ENCODE results near the gene PPFIBP1.

The PPFIBP1 gene

GRCh38 chr12:27673101-27673718 is 149.2 kb downstream of the PPFIBP1 start:
- DNase-seq = no peak

- no peak for DNase-seq
Measured at GRCh38 chr12:27674989-27675388, 151.0 kb downstream of the PPFIBP1 start.

DNA sequence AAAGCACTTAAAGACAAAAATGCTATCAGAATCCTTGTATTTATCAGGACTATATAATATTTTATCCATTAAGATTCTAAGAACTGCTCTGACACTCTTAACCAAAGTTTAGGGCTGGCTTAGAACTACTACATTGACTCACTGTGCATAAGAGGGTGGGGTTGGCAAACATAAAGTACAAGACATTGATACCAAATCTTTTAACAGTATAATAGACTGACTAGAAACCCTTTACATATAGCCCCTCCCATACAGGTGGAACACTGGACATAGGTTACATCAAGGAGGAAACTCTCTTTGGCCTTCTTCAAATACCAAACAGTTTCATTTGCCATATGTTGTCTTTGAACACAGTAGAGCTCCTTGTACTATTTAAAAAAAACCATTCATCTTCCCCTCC is 156.6 kb downstream of the PPFIBP1 start:
- no peak for DNase-seq

DNA sequence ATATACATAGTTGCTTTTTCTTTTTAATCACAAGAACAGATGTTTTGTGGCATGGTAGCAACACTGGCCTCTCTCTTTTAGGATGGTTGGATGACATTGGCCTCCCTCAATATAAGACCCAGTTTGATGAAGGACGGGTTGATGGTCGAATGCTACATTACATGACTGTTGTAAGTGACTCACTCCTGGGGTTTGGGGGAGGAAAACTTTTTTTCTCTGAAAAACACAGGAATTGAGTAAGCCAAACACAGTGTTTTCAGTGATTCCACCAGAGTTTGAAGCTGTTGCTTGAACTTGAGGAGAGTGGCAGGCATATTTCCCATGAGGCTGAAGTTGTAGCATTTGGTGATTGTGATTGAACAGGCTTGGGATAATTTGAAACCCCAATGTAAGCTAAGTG is 158.5 kb downstream of the PPFIBP1 start:
- no peak for DNase-seq

GRCh38 chr12:27685274-27685673 is 161.3 kb downstream of the PPFIBP1 start:
- no peak for DNase-seq

- no peak for DNase-seq
Measured at GRCh38 chr12:27686147-27686546, 162.1 kb downstream of the PPFIBP1 start.

GRCh38 chr12:27688671-27689070 is 164.7 kb downstream of the PPFIBP1 start:
- no peak for DNase-seq

GRCh38 chr12:27689558-27690180 is 165.7 kb downstream of the PPFIBP1 start:
- no peak for DNase-seq

DNA sequence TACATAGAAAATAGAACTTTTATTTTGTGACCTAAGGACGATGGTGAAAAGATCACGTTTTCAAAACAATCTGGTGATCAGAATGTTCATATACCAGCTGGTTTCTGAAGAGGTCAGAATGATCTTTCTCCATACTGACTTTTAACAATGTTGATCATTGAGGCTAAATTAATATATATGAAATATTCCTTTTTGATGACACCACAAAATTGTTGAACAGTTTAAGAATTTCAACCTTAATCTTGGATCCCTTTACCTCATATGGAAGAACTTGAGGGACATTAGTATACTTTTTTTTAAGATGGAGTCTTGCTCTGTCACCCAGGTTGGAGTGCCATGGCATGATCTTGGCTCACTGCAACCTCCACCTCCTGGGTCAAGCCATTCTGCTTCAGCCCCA is 169.4 kb downstream of the PPFIBP1 start:
- no peak for DNase-seq

- DNase-seq = no peak
Measured at GRCh38 chr12:27695556-27696292, 171.7 kb downstream of the PPFIBP1 start.

GRCh38 chr12:27696293-27696652 is 172.3 kb downstream of the PPFIBP1 start, which contains the start of gene REP15:
TSS of gene REP15 (plus strand) at chr12:27696447. CDS start at chr12:27696563, 116 bp downstream.
- no peak for DNase-seq

GRCh38 chr12:27696864-27697564 is 173.0 kb downstream of the PPFIBP1 start:
- no peak for DNase-seq

DNA sequence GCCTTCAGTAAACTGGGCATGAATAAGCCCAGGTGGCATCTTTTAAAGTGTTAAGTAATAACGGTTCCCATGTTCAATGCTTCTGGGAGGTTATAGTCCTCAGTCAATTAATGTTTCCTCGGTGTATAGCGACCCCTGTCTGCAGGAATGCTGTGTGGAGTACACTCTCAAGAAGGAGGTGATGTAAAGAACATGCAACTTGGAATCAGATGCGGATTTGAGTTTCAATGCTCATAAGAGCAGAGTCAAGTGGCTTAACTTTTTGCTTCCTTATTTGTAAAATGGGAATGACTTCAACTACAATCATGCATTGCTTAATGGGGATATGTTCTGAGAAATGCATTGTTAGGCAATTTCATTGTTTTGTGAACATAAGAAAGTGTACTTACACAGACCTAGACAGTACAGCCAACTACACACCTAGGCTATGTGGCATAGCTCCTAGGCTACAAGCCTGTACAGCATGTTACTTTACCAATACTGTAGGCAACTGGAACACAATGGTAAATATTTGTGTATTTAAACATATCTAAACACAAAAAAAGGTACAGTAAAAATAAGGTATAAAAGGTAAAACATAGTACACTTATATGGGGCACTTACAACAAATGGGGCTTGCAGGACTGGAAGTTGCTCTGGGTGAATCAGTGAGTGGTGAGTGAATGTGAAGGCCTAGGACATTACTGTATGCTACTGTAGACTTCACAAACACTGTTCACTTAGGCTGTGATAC is 179.9 kb downstream of the PPFIBP1 start:
- peak; percentile 68 for DNase-seq

DNA sequence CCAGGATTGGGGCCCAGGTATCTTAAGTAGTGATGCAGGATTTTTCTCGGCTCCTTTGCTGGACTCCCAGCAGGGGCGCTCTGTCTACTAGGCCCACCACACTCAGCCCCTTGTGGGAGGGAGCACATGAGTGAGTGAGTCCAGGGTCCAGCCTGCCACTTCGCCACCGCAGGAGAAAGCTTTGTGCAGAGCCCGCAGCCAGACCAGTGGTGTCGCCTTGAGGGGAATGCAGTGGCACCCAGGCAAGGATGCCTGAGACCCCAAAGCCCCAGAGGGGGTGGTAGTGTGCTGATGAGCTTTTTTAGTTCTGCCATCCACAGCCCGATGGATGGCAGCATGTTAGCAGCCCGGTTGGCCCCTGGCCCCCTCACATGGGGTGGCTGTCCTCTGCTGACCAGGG is 181.3 kb downstream of the PPFIBP1 start:
- no peak for DNase-seq

GRCh38 chr12:27707216-27707615 is 183.2 kb downstream of the PPFIBP1 start:
- no peak for DNase-seq

DNA sequence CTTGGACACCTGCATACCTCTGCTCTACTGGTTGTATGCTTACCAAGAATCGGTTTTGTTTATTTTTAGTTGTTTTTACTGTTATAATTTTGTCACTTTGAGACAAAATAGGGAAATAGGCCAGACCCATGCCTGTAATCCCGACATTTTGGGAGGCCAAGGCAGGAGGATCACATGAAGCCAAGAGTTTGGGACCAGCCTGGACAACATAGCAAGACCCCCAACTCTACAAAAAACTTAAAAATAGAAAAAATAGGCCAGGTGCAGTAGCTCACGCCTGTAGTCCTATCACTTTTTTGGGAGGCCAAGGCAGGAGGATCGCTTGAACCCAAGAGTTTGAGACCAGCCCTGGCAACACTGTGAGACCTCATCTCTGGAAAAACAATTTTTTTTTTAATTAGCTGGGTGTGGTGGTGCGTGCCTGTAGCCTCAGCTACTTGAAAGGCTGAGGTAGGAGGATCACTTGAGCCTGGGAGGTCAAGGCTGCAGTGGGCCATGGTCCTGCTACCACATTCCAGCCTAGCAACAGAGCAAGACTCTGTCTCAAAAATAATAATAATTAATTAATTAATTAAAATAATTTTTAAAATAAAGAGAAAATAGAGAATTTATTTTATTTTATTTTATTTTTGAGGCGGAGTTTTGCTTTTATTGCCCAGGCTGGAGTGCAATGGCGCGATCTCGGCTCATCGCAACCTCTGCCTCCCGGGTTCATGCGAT is 185.4 kb downstream of the PPFIBP1 start:
- no peak for DNase-seq

GRCh38 chr12:27709932-27710591 is 186.1 kb downstream of the PPFIBP1 start:
- DNase-seq = no peak

DNA sequence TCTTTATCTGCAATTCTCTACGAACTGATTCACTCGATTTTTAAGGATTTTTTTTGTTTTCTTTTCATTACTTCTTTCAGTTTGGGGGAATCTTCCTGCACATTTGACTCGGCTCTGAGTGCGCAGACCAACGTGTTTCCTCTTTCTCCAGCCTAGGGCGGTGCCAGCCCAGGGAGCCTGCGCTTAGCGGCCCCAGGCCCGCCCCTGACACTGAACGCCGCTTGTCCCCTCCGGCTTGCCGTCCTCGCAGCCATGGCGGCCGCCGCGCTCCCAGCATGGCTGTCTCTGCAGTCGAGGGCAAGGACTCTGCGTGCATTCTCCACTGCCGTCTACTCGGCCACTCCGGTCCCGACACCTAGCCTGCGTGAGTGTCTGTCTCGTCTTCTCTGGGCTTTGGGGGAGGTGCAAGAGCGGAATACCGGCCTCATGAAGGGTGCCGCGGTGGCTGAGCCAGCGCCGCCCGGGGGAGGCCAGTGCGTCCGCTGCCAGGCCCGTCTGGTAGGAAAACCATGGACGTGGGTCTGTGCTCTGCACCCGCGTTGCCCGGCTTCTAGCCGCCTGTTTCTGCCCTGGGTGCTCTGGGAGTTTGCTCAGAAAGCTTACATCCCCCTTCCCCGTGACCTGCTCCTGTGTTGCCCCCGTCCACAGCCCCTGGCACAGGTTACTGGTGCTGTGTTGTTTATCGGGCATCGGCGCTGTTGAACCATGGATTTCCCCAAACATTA is 186.7 kb downstream of the PPFIBP1 start, which contains the start of gene MRPS35:
Gene MRPS35, plus strand, starts transcription at position 241 of the 725 bp plus-strand sequence. Its CDS starts 12 bp downstream, at position 253.
- DNase-seq = peak; percentile 88

DNA sequence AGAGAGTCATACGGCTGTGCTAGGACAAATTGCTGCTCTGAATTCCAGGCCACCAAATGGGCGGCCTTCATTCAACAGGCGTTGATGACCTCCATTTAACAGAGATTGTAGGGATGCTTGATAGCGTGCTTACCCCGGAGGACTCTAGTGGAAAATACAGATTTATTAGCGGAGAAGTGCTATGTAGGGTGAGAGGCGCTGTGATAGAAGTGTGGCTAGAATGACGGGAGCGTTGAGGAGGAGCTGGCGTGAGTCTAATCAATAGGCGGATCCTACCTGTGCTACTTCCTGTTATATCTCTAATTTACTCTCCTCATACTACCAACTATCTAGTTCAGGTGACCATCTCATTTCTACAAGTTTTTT is 187.3 kb downstream of the PPFIBP1 start:
- no peak for DNase-seq

DNA sequence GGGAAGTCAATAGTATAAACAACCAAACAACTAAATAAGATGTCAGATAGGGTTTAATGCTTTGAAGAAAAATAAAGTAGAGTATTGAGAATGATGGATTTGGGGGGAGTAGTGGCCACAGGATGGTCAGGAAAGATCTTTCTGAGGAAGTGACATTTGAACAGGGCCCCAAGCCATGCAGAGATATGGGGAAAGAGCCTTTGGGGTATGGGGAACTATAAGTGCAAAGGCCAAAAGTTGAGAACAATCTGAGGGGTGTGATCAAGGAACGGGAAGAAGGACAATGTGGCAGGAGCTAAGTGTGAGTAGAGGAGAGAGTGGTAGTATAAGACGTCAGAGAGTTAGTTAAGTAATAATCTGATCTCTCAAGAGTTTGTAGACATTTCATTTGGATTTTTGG is 188.0 kb downstream of the PPFIBP1 start:
- no peak for DNase-seq

DNA sequence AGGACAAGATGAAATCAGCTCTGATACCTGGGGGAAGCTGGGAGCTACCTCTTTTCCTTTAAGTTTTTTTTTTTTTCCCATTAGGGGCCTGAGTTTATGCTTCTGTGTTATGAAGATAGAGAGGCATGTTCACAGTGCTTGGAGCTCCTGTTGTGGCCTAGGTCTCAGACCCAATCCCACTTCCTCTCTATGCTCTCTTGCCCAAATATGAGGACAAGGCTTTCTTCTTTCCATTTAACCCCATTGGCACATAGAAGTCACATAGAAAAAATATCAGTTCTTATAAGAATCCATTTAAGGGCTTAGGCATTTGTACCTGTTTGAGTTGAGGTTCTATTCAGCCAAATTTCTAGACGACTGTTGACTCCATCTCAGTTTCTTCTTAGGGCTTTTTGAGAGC is 199.2 kb downstream of the PPFIBP1 start:
- no peak for DNase-seq

All from effector CD4-positive, alpha-beta T cell (primary cell).